HEK293 (cell line): ENCODE measurements around the gene AATK.

Source experiments
- FEZF1 ChIP-seq: fragments of 450-650 bp; formaldehyde crosslinking; IDR thresholded peaks from 2 replicates; pipeline ENCODE4 v1.5.1; 2016; ENCODE audit warnings: missing biosample characterization, missing genetic modification characterization
- KLF16 ChIP-seq: fragments of 450-650 bp; formaldehyde crosslinking; IDR thresholded peaks from 2 replicates; pipeline ENCODE4 v1.5.1; 2017; ENCODE audit warnings: missing biosample characterization, missing genetic modification characterization
- SETDB1 ChIP-seq: IDR thresholded peaks from one replicate; pipeline ENCODE4 v1.6.1; 2017; ENCODE audit warnings: mild to moderate bottlenecking, low read length, moderate library complexity, mixed read lengths; ENCODE audit not compliant: insufficient read length
- ZBTB17 ChIP-seq: fragments of 450-650 bp; formaldehyde crosslinking; IDR thresholded peaks from 2 replicates; pipeline ENCODE4 v1.5.1; 2016; ENCODE audit warnings: missing biosample characterization, missing genetic modification characterization
- ZNF133 ChIP-seq: fragments of 450-650 bp; formaldehyde crosslinking; IDR thresholded peaks from 2 replicates; pipeline ENCODE4 v1.5.1; 2016; ENCODE audit warnings: missing biosample characterization, missing genetic modification characterization
- ZNF335 ChIP-seq: fragments of 450-650 bp; formaldehyde crosslinking; conservative IDR thresholded peaks from 2 replicates; pipeline ENCODE4 v1.5.1; 2016; ENCODE audit warnings: missing biosample characterization, missing genetic modification characterization
- ZNF596 ChIP-seq: fragments of 450-650 bp; IDR thresholded peaks from 2 replicates; pipeline ENCODE4 v1.5.0; 2018; ENCODE audit warnings: missing biosample characterization, mild to moderate bottlenecking, missing genetic modification characterization, moderate library complexity
- ZNF621 ChIP-seq: fragments of 450-650 bp; formaldehyde crosslinking; IDR thresholded peaks from 2 replicates; pipeline ENCODE4 v1.5.1; 2017; ENCODE audit warnings: missing biosample characterization, missing genetic modification characterization
- ZNF768 ChIP-seq: fragments of 450-650 bp; formaldehyde crosslinking; IDR thresholded peaks from 2 replicates; pipeline ENCODE4 v1.5.1; 2018; ENCODE audit warnings: missing biosample characterization, mild to moderate bottlenecking, missing genetic modification characterization
- ZNF843 ChIP-seq: fragments of 450-650 bp; formaldehyde crosslinking; IDR thresholded peaks from 2 replicates; pipeline ENCODE4 v1.5.1; 2016; ENCODE audit warnings: missing biosample characterization, missing genetic modification characterization
- TF ChIP-seq, protein P1 (sequence below): fragments of 450-650 bp; formaldehyde crosslinking; IDR thresholded peaks from 2 replicates; pipeline ENCODE4 v1.5.1; 2016; ENCODE audit warnings: missing biosample characterization, missing genetic modification characterization, borderline replicate concordance
- TF ChIP-seq, protein P2 (sequence below): fragments of 450-650 bp; formaldehyde crosslinking; IDR thresholded peaks from 2 replicates; pipeline ENCODE4 v1.5.1; 2016; ENCODE audit warnings: missing biosample characterization, missing genetic modification characterization
- TF ChIP-seq, protein P3 (sequence below): fragments of 450-650 bp; formaldehyde crosslinking; IDR thresholded peaks from 2 replicates; pipeline ENCODE4 v1.5.1; 2017; ENCODE audit warnings: missing biosample characterization, missing genetic modification characterization

DNA sequence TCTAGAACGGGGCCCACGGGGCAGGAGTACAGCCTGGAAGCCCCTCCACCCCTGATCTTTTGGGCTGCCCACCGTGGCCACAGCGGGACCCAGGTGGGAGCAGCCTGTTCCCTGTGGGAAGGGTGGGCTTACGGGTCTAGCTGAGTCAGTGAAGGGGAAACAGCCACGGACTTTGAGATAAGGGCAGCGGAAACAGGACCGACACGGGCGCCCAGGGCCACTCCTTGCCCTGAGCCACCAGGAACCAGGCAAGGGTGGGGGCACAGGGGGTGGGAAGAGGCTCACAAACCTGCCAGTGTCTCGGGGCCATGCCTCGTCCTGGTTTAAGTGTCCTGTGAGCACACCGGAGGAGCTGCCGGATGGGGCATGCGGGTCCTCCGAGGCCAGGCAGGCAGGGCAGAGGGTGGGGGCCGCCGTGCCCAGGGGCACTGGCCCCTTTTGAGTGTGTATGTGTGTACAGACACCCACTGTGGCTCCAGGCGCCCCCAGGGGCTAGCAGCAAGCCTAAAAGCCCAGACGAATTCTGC is 48.3 kb downstream of the AATK start:
- TF ChIP-seq ZNF768 (tag by site-specific recombination) (no peak), ZNF621 (no peak), ZNF843 (no peak), ZBTB17 (tag by site-specific recombination) (no peak), KLF16 (tag by site-specific recombination) (no peak), SETDB1 (no peak), ZNF335 (tag by site-specific recombination) (no peak), ZNF133 (tag by site-specific recombination) (no peak), FEZF1 (tag by site-specific recombination) (no peak), ZNF596 (no peak)
- TF ChIP-seq, protein P1, sequence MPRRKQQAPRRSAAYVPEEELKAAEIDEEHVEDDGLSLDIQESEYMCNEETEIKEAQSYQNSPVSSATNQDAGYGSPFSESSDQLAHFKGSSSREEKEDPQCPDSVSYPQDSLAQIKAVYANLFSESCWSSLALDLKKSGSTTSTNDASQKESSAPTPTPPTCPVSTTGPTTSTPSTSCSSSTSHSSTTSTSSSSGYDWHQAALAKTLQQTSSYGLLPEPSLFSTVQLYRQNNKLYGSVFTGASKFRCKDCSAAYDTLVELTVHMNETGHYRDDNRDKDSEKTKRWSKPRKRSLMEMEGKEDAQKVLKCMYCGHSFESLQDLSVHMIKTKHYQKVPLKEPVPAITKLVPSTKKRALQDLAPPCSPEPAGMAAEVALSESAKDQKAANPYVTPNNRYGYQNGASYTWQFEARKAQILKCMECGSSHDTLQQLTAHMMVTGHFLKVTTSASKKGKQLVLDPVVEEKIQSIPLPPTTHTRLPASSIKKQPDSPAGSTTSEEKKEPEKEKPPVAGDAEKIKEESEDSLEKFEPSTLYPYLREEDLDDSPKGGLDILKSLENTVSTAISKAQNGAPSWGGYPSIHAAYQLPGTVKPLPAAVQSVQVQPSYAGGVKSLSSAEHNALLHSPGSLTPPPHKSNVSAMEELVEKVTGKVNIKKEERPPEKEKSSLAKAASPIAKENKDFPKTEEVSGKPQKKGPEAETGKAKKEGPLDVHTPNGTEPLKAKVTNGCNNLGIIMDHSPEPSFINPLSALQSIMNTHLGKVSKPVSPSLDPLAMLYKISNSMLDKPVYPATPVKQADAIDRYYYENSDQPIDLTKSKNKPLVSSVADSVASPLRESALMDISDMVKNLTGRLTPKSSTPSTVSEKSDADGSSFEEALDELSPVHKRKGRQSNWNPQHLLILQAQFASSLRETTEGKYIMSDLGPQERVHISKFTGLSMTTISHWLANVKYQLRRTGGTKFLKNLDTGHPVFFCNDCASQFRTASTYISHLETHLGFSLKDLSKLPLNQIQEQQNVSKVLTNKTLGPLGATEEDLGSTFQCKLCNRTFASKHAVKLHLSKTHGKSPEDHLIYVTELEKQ: no peak
- TF ChIP-seq, protein P2, sequence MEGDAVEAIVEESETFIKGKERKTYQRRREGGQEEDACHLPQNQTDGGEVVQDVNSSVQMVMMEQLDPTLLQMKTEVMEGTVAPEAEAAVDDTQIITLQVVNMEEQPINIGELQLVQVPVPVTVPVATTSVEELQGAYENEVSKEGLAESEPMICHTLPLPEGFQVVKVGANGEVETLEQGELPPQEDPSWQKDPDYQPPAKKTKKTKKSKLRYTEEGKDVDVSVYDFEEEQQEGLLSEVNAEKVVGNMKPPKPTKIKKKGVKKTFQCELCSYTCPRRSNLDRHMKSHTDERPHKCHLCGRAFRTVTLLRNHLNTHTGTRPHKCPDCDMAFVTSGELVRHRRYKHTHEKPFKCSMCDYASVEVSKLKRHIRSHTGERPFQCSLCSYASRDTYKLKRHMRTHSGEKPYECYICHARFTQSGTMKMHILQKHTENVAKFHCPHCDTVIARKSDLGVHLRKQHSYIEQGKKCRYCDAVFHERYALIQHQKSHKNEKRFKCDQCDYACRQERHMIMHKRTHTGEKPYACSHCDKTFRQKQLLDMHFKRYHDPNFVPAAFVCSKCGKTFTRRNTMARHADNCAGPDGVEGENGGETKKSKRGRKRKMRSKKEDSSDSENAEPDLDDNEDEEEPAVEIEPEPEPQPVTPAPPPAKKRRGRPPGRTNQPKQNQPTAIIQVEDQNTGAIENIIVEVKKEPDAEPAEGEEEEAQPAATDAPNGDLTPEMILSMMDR (tag by site-specific recombination): no peak
- TF ChIP-seq, protein P3, sequence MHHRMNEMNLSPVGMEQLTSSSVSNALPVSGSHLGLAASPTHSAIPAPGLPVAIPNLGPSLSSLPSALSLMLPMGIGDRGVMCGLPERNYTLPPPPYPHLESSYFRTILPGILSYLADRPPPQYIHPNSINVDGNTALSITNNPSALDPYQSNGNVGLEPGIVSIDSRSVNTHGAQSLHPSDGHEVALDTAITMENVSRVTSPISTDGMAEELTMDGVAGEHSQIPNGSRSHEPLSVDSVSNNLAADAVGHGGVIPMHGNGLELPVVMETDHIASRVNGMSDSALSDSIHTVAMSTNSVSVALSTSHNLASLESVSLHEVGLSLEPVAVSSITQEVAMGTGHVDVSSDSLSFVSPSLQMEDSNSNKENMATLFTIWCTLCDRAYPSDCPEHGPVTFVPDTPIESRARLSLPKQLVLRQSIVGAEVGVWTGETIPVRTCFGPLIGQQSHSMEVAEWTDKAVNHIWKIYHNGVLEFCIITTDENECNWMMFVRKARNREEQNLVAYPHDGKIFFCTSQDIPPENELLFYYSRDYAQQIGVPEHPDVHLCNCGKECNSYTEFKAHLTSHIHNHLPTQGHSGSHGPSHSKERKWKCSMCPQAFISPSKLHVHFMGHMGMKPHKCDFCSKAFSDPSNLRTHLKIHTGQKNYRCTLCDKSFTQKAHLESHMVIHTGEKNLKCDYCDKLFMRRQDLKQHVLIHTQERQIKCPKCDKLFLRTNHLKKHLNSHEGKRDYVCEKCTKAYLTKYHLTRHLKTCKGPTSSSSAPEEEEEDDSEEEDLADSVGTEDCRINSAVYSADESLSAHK: no peak
